ENCODE measurements around the gene HIPK2.

DNA sequence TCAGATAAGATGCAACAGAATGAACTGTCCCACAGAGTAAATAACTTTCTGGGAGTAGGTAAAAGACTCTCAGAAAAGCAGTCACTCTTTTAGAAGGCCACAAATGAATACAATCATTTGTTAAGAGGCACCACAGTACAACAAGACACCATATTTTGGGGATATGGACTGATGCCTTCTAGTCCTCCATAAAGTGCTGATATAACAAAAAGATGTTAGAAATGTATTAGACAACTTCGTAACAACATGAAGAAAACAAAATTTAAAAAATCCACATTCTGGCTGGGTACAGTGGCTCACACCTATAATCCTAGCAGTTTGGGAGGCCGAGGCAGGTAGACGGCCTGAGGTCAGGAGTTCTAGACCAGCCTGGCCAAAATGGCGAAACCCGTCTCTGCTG is 111.3 kb downstream of the HIPK2 start:
- TF ChIP-seq POLR2AphosphoS5 (IDR thresholded peaks at IDR 0.05; ENCODE audit: low read depth) (no peak), EZH2 (IDR thresholded peaks at IDR 0.05; ENCODE audit: low read depth, unreplicated experiment) (no peak), NANOG (IDR thresholded peaks at IDR 0.05; ENCODE audit: borderline replicate concordance) (no peak), STAT1 (IDR thresholded peaks at IDR 0.05; ENCODE audit: unreplicated experiment) (no peak), CREB1 (CRISPR knock-in tag; IDR thresholded peaks at IDR 0.05; ENCODE audit: low read depth) (no peak)
- TF ChIP-seq, protein P1, sequence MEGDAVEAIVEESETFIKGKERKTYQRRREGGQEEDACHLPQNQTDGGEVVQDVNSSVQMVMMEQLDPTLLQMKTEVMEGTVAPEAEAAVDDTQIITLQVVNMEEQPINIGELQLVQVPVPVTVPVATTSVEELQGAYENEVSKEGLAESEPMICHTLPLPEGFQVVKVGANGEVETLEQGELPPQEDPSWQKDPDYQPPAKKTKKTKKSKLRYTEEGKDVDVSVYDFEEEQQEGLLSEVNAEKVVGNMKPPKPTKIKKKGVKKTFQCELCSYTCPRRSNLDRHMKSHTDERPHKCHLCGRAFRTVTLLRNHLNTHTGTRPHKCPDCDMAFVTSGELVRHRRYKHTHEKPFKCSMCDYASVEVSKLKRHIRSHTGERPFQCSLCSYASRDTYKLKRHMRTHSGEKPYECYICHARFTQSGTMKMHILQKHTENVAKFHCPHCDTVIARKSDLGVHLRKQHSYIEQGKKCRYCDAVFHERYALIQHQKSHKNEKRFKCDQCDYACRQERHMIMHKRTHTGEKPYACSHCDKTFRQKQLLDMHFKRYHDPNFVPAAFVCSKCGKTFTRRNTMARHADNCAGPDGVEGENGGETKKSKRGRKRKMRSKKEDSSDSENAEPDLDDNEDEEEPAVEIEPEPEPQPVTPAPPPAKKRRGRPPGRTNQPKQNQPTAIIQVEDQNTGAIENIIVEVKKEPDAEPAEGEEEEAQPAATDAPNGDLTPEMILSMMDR (conservative IDR thresholded peaks at IDR 0.05; ENCODE audit: low read depth in 2 of 2): no peak
- TF ChIP-seq, protein P2, sequence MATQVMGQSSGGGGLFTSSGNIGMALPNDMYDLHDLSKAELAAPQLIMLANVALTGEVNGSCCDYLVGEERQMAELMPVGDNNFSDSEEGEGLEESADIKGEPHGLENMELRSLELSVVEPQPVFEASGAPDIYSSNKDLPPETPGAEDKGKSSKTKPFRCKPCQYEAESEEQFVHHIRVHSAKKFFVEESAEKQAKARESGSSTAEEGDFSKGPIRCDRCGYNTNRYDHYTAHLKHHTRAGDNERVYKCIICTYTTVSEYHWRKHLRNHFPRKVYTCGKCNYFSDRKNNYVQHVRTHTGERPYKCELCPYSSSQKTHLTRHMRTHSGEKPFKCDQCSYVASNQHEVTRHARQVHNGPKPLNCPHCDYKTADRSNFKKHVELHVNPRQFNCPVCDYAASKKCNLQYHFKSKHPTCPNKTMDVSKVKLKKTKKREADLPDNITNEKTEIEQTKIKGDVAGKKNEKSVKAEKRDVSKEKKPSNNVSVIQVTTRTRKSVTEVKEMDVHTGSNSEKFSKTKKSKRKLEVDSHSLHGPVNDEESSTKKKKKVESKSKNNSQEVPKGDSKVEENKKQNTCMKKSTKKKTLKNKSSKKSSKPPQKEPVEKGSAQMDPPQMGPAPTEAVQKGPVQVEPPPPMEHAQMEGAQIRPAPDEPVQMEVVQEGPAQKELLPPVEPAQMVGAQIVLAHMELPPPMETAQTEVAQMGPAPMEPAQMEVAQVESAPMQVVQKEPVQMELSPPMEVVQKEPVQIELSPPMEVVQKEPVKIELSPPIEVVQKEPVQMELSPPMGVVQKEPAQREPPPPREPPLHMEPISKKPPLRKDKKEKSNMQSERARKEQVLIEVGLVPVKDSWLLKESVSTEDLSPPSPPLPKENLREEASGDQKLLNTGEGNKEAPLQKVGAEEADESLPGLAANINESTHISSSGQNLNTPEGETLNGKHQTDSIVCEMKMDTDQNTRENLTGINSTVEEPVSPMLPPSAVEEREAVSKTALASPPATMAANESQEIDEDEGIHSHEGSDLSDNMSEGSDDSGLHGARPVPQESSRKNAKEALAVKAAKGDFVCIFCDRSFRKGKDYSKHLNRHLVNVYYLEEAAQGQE (IDR thresholded peaks at IDR 0.05; ENCODE audit: unreplicated experiment): no peak
- TF ChIP-seq, protein P3, sequence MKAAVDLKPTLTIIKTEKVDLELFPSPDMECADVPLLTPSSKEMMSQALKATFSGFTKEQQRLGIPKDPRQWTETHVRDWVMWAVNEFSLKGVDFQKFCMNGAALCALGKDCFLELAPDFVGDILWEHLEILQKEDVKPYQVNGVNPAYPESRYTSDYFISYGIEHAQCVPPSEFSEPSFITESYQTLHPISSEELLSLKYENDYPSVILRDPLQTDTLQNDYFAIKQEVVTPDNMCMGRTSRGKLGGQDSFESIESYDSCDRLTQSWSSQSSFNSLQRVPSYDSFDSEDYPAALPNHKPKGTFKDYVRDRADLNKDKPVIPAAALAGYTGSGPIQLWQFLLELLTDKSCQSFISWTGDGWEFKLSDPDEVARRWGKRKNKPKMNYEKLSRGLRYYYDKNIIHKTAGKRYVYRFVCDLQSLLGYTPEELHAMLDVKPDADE (IDR thresholded peaks at IDR 0.05): no peak

Measured in GM23338 (cell line).